DOHH2 (cell line): Measurements from ENCODE around the gene SPINT2.
A peak's percentile ranks its signal among the peaks of the same experiment; 100 is the strongest.

Source experiments
- H3F3A ChIP-seq: fragments of 200-600 bp; sonication (generic), shearing (Covaris generic); 2 replicates; pipeline ENCODE4 v1.6.0; 2016; ENCODE audit warnings: antibody characterized with exemption, mild to moderate bottlenecking; ENCODE audit not compliant: control insufficient read depth, insufficient read depth
- H3K27ac ChIP-seq: fragments of 200-600 bp; sonication (generic); 2 replicates; pipeline ENCODE4 v1.5.1; 2014; ENCODE audit warnings: low read depth, mild to moderate bottlenecking, low read length, moderate library complexity
- H3K27me3 ChIP-seq: fragments of 200-600 bp; sonication (generic); 2 replicates; pipeline ENCODE4 v1.6.1; 2014; ENCODE audit warnings: mild to moderate bottlenecking, low read length, mixed read lengths; ENCODE audit not compliant: control insufficient read depth
- H3K36me3 ChIP-seq: fragments of 200-600 bp; sonication (generic); 2 replicates; pipeline ENCODE4 v1.6.1; 2014; ENCODE audit warnings: mild to moderate bottlenecking, low read length, moderate library complexity, mixed read lengths; ENCODE audit not compliant: control insufficient read depth
- H3K4me1 ChIP-seq: fragments of 200-600 bp; sonication (generic); 2 replicates; pipeline ENCODE4 v1.6.1; 2014; ENCODE audit warnings: mild to moderate bottlenecking, low read length, mixed read lengths; ENCODE audit not compliant: control insufficient read depth
- H3K4me2 ChIP-seq: fragments of 200-600 bp; sonication (generic); 2 replicates; pipeline ENCODE4 v1.6.0; 2014; ENCODE audit warnings: mild to moderate bottlenecking, low read length, moderate library complexity
- H3K4me3 ChIP-seq: fragments of 200-600 bp; sonication (generic); 2 replicates; pipeline ENCODE4 v1.5.1; 2014; ENCODE audit warnings: mild to moderate bottlenecking, low read length, mixed read lengths
- H3K79me2 ChIP-seq: fragments of 200-600 bp; sonication (generic); 2 replicates; pipeline ENCODE4 v1.6.1; 2014; ENCODE audit warnings: mild to moderate bottlenecking, low read length, mixed read lengths; ENCODE audit not compliant: control insufficient read depth
- H3K9me2 ChIP-seq: fragments of 200-600 bp; sonication (generic); replicated peaks from 2 replicates; pipeline ENCODE4 v1.6.1; 2014; ENCODE audit warnings: mild to moderate bottlenecking, low read length, mixed read lengths; ENCODE audit not compliant: control insufficient read depth
- H3K9me3 ChIP-seq: fragments of 200-600 bp; sonication (generic); 2 replicates; pipeline ENCODE4 v1.6.1; 2014; ENCODE audit warnings: antibody characterized with exemption, low read length, mixed read lengths; ENCODE audit not compliant: control insufficient read depth, insufficient read depth
- H4K20me1 ChIP-seq: fragments of 200-600 bp; sonication (generic); 2 replicates; pipeline ENCODE4 v1.6.0; 2014; ENCODE audit warnings: low read depth, mild to moderate bottlenecking, antibody characterized with exemption, low read length, moderate library complexity; ENCODE audit not compliant: control insufficient read depth, insufficient read depth
- EZH2phosphoT487 ChIP-seq: fragments of 200-600 bp; sonication (generic); IDR thresholded peaks from 2 replicates; pipeline ENCODE4 v1.6.1; 2017; ENCODE audit warnings: borderline replicate concordance, mild to moderate bottlenecking, antibody characterized with exemption, low read length, moderate library complexity, mixed read lengths
- TF ChIP-seq, protein P1 (sequence below): fragments of 200-600 bp; sonication (generic); IDR thresholded peaks from one replicate; pipeline ENCODE4 v1.5.1; 2014; ENCODE audit warnings: antibody characterized with exemption, mild to moderate bottlenecking, low read depth, low read length; ENCODE audit not compliant: poor library complexity, severe bottlenecking

Gene SPINT2

DNA sequence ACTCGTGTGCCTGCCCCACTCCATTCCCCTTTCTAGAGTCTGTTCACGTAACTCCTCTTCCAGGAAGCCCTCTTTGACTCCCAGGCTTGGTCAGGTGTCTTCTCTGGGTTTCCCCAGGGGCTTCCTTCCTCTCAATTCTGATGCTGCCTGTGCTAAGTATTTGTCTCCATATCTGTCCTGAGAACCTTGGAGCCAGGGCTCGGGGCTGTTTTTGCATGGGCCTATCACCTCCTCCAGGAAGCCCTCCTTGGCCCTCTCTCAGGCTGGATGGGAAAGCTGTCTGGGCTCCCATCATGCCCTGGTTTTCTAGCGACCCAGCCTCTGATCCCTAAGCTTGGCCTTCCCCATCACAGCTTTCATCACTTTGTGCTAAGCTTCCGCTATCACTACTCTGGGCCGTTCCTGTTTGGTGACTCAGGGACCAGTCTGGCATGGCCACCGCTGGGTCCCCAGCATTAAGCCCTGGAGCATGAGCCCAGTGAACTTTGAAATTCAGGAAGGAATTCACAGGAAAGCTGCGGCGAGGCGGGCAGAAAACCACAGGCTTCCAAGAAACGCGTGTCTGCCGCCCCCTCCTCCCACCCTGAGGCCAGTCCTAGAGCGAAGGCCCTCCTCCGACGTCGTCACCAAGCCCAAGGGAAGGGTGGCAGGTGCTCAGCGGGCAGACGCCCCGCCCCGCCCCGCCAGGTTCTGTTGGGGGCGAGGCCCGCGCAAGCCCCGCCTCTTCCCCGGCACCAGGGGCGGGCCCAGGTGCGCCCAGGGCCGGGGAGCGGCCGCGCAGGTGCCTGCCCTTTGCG is 486 bp upstream of the SPINT2 start:
- no peaks in the 10 kb centered on the region for H3K36me3 ChIP-seq
- H3K27ac ChIP-seq: no peak overlapping the region

DNA sequence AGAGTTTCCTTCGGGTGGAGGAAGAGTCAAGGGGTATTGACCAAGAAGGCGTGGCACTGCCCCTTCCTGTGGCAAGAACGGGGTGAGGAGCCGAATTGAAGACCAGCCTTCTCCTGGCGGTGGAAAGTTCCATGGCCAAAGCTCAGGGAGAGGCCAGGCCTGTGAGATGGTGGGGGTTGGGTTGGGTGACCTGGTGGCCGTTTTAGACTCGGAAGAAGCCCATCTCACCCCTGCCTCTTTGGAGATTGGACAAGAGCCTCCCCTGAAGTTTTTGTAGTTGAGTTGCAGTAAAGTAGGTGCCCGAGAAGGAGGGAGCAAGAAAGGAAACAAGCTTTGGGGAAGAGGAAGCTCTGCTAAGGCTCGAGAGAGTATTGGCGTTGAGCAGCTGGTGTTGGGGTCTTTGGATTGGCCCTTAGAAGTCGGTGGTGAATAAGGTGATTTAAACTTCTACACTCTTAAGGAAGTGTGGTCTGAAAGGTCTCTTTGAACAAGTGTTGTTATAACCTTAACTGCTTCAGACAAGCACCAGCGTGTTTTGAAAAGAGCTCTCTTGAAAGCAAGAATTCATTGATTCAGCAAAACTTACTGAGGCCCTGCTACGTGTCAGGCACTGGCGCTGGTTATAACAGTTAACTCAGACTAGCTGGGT is 964 bp downstream of the SPINT2 start:
- peaks cover 6% of the 10 kb centered on the region for H3F3A ChIP-seq
- H4K20me1 ChIP-seq: no peaks in the 10 kb centered on the region
- TF ChIP-seq, protein P1, sequence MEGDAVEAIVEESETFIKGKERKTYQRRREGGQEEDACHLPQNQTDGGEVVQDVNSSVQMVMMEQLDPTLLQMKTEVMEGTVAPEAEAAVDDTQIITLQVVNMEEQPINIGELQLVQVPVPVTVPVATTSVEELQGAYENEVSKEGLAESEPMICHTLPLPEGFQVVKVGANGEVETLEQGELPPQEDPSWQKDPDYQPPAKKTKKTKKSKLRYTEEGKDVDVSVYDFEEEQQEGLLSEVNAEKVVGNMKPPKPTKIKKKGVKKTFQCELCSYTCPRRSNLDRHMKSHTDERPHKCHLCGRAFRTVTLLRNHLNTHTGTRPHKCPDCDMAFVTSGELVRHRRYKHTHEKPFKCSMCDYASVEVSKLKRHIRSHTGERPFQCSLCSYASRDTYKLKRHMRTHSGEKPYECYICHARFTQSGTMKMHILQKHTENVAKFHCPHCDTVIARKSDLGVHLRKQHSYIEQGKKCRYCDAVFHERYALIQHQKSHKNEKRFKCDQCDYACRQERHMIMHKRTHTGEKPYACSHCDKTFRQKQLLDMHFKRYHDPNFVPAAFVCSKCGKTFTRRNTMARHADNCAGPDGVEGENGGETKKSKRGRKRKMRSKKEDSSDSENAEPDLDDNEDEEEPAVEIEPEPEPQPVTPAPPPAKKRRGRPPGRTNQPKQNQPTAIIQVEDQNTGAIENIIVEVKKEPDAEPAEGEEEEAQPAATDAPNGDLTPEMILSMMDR: no peak
- TF ChIP-seq EZH2phosphoT487: no peak
- peak overlapping the region; percentile 80 for H3K4me3 ChIP-seq
- H3K9me3 ChIP-seq: no peaks in the 10 kb centered on the region
- peaks cover 5% of the 10 kb centered on the region for H3K27me3 ChIP-seq
- 0 out of 2 replicates have a peak overlapping the region, but pooled peaks have one; percentile 22 for H3K27ac ChIP-seq
- peak overlapping the region; percentile 80 for H3K4me2 ChIP-seq
- no peaks in the 10 kb centered on the region for H3K36me3 ChIP-seq
- no peaks in the 10 kb centered on the region for H3K9me2 ChIP-seq
- peaks cover 24% of the 10 kb centered on the region for H3K4me1 ChIP-seq
- no peaks in the 10 kb centered on the region for H3K79me2 ChIP-seq

More for the DNA sequence above, 486 bp upstream of the SPINT2 start:
- TF ChIP-seq, protein P1: no peak
- TF ChIP-seq EZH2phosphoT487: no peak
- peaks cover 5% of the 10 kb centered on the region for H3K27me3 ChIP-seq
- H4K20me1 ChIP-seq: no peaks in the 10 kb centered on the region
- no peaks in the 10 kb centered on the region for H3K9me2 ChIP-seq
- peaks cover 24% of the 10 kb centered on the region for H3K4me1 ChIP-seq
- H3K4me2 ChIP-seq: peak overlapping the region; percentile 80
- no peaks in the 10 kb centered on the region for H3K9me3 ChIP-seq
- H3F3A ChIP-seq: peaks cover 6% of the 10 kb centered on the region
- no peaks in the 10 kb centered on the region for H3K79me2 ChIP-seq
- H3K4me3 ChIP-seq: peak overlapping the region; percentile 80

DNA sequence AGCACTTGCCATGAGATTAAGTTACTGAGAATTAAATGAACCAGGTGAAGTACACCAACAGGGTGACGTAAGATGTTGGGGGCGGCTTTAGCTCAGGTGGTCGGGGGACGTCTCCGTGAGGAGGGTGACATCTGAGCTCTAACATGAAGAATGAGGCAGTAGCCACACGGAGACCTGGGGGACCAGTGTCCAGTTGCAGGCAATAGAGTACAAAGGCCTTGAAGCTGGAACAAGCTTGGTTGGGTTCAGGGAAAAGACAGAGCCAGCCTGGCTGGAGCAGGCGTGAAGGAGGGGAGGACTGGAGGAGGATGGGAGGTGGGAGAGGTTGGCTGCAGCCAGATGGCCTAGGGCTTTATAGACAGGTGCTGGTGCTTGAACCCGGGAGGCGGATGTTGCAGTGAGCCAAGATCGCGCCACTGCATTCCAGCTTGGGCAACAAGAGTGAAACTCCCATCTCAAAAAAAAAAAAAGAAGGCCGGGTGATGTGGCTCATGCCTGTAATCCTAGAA is 1.6 kb downstream of the SPINT2 start:
- H3K4me3 ChIP-seq: peak overlapping the region; percentile 80
- peaks cover 24% of the 10 kb centered on the region for H3K4me1 ChIP-seq
- H3K9me2 ChIP-seq: no peaks in the 10 kb centered on the region
- no peaks in the 10 kb centered on the region for H3K9me3 ChIP-seq
- no peaks in the 10 kb centered on the region for H4K20me1 ChIP-seq
- peaks cover 5% of the 10 kb centered on the region for H3K27me3 ChIP-seq
- peaks cover 6% of the 10 kb centered on the region for H3F3A ChIP-seq
- TF ChIP-seq, protein P1: no peak
- TF ChIP-seq EZH2phosphoT487: no peak
- H3K4me2 ChIP-seq: peak overlapping the region; percentile 80
- H3K36me3 ChIP-seq: no peaks in the 10 kb centered on the region
- H3K79me2 ChIP-seq: no peaks in the 10 kb centered on the region
- no peak overlapping the region for H3K27ac ChIP-seq
